Gastroesophageal sphincter (tissue), 4 donors: ENCODE measurements around the gene CAMSAP1. TPM values are rescaled to one million over a fixed set of nuclear protein-coding genes. Genes with fewer than 3 reads are reported as not detected.

Experiments used
- ATAC-seq: fragments of 150-250 bp; one replicate; pipeline ENCODE4 v1.9.1; 2016; ENCODE audit warnings: mild to moderate bottlenecking, moderate library complexity
- H3K27ac ChIP-seq, 4 donors: fragments of 200-600 bp; sonication (generic) in 3 of 4; 1 replicate in 3 of 4; 2 replicates in 1 of 4; pipeline ENCODE4 v1.5.1; 2016 to 2019
- H3K27me3 ChIP-seq: fragments of 200-600 bp; sonication (generic); one replicate; pipeline ENCODE4 v1.5.1; 2019
- H3K36me3 ChIP-seq, 2 donors: fragments of 200-600 bp; sonication (generic); one replicate each; pipeline ENCODE4 v1.5.1; 2019; ENCODE audit warnings: control low read depth in 1 of 2
- H3K4me1 ChIP-seq, 3 donors: fragments of 200-600 bp; sonication (generic); 1 replicate in 2 of 3; 2 replicates in 1 of 3; pipeline ENCODE4 v1.5.1; 2016 to 2019; ENCODE audit warnings: control low read depth in 2 of 3
- H3K4me3 ChIP-seq, 2 donors: fragments of 200-600 bp; sonication (generic); one replicate each; pipeline ENCODE4 v1.5.1; 2019; ENCODE audit warnings: mild to moderate bottlenecking in 1 of 2, moderate library complexity in 1 of 2
- H3K9me3 ChIP-seq, 3 donors: fragments of 200-600 bp; sonication (generic); one replicate each; pipeline ENCODE4 v1.5.1; 2017 to 2019; ENCODE audit warnings: control low read depth in 2 of 3
- EP300 ChIP-seq: sonication (generic); formaldehyde crosslinking; IDR thresholded peaks from one replicate; pipeline ENCODE4 v1.6.1; 2017; ENCODE audit warnings: antibody characterized with exemption, mild to moderate bottlenecking
- POLR2A ChIP-seq, 2 donors: fragments of 450-650 bp; IDR thresholded peaks; one replicate each; pipeline ENCODE4 v1.6.1; 2017; ENCODE audit warnings: antibody characterized with exemption in 2 of 2, mild to moderate bottlenecking in 2 of 2, moderate library complexity in 1 of 2
- POLR2AphosphoS5 ChIP-seq: sonication (generic); formaldehyde crosslinking; IDR thresholded peaks from one replicate; pipeline ENCODE4 v1.6.1; 2017; ENCODE audit warnings: antibody characterized with exemption
- WGBS, 2 donors: methylation state at CpG; one replicate each; pipeline ENCODE4 v1.1.5; 2018; ENCODE audit warnings: low coverage in 1 of 2; 5-methylcytosine and 5-hydroxymethylcytosine counted together
- total RNA-seq, 4 donors: library from RNA; depleted of rRNA; stranded (reverse); fragments of >200 nt; gene quantifications; one replicate each; pipeline ENCODE4 v1.1.0, GENCODE V29; 2016
- TF ChIP-seq, protein P1 (sequence below), 4 experiments: fragments of 200-600 bp in 2 of 4; fragments of 450-650 bp in 2 of 4; sonication (generic) in 1 of 4; IDR thresholded peaks; one replicate each; pipeline ENCODE4 v1.5.1; 2017 to 2019; ENCODE audit warnings: antibody characterized with exemption in 4 of 4, mild to moderate bottlenecking in 2 of 4, moderate library complexity in 2 of 4

Gene CAMSAP1
- total RNA-seq, 4 donors from 2014 or later, result 27.5 to 49.2 (median 28.2) TPM

DNA sequence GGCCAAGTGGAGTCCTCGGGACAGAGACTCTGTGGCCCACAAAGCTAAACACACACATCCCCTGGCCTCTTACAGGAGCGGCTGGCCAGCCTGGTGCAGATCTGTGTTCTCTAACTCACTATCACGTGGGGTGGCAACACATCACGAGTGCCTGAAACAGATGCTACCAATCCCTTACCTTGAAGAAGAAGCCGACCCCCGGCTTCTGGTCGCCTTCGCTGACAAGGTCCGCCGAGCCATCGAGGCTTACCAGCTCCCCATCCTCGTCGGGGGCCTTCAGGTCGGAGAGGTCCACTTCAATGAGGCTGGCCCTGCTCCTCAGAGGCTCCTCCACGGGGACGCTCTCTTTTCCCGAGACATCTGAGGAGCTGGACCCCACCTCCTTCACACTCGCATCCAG, 86.7 kb downstream of the CAMSAP1 start:
- no peak overlapping the region for H3K4me3 ChIP-seq
- no peaks in the 10 kb centered on the region for H3K27me3 ChIP-seq
- no peak for ATAC-seq
- no peaks in the 10 kb centered on the region for H3K9me3 ChIP-seq
- no peak overlapping the region for H3K27ac ChIP-seq
- 98 to 100% methylated on average over 1 to 7 of the region's 18 CpGs for WGBS, 2 donors
- H3K36me3 ChIP-seq, result peaks cover 0 to 96% of the 10 kb centered on the region in 2 donors
- TF ChIP-seq, protein P1, sequence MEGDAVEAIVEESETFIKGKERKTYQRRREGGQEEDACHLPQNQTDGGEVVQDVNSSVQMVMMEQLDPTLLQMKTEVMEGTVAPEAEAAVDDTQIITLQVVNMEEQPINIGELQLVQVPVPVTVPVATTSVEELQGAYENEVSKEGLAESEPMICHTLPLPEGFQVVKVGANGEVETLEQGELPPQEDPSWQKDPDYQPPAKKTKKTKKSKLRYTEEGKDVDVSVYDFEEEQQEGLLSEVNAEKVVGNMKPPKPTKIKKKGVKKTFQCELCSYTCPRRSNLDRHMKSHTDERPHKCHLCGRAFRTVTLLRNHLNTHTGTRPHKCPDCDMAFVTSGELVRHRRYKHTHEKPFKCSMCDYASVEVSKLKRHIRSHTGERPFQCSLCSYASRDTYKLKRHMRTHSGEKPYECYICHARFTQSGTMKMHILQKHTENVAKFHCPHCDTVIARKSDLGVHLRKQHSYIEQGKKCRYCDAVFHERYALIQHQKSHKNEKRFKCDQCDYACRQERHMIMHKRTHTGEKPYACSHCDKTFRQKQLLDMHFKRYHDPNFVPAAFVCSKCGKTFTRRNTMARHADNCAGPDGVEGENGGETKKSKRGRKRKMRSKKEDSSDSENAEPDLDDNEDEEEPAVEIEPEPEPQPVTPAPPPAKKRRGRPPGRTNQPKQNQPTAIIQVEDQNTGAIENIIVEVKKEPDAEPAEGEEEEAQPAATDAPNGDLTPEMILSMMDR (IDR thresholded peaks at IDR 0.05), result no peak
- TF ChIP-seq POLR2AphosphoS5, result no peak
- no peak for TF ChIP-seq EP300
- TF ChIP-seq POLR2A (IDR thresholded peaks at IDR 0.05), result no peak
- no peaks in the 10 kb centered on the region for H3K4me1 ChIP-seq

DNA sequence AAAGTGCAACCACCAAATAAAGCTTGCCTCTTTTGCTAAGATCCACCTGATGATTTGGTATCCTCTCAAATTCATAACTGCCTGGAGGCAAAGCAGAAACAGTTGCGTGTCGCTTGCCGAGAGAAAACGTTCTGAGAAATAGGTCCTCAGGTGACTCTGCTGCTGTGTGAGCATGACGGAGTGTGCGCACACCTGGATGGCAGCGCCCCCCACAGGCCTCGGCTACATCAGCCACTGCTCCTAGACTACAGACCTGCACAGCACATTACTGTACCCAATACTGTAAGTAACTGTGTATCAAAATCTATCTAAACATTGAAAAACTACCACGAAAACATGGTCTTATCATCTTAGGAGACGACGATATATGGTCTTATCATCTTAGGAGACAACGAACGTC, 87.4 kb downstream of the CAMSAP1 start:
- no peak overlapping the region for H3K4me3 ChIP-seq
- peaks cover 0 to 99% of the 10 kb centered on the region in 2 donors for H3K36me3 ChIP-seq
- no peak for ATAC-seq

DNA sequence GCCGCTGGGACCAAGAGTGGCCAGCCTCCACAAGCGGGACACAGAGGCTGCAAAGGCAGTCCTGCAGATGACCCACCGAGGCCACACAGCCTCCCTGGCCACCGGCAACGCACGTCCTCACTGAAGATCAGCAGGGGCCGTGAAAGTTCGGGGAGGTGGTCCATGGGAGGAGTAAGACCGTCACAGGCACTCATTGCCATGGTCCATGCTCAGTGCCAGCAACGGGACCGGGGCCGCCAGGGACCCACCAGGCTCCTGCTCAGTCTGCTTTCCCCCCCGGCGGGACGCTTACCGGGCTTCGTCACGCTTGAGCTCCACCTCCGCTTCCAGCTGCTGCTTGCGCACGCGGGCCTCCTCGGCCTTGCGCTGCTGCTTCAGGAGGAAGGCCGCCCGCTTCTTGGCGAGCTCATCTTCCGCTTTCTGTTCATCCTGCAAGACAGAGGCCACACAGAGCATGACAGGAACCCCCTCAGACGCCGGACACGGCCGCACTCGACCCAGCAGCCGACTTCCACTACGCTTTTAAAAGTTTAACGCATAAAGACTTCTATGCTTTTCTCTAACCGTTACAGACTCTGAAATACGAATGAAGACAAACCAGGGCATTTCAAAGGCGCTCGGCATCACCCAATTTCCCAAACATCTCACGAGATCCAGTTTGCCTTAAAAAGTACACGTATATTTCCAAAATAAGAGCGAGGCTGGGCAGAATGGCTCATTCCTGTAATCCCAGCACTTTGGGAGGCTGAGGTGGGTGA, 88.4 kb downstream of the CAMSAP1 start:
- ATAC-seq, result no peak
- 93 to 94% methylated on average over 10 to 15 of the region's 43 CpGs for WGBS, 2 donors
- Histone ChIP-seq H3K27ac (no peak overlapping the region), H3K36me3 (peaks cover 0 to 100% of the 10 kb centered on the region in 2 donors), H3K4me3 (no peak overlapping the region), H3K27me3 (no peaks in the 10 kb centered on the region), H3K9me3 (no peaks in the 10 kb centered on the region), H3K4me1 (no peaks in the 10 kb centered on the region)
- TF ChIP-seq EP300 (no peak), POLR2AphosphoS5 (no peak), POLR2A (IDR thresholded peaks at IDR 0.05) (no peak)
- TF ChIP-seq, protein P1 (IDR thresholded peaks at IDR 0.05), result no peak

More for the DNA sequence above, 87.4 kb downstream of the CAMSAP1 start:
- Histone ChIP-seq H3K27me3 (no peaks in the 10 kb centered on the region), H3K27ac (no peak overlapping the region), H3K9me3 (no peaks in the 10 kb centered on the region), H3K4me1 (no peaks in the 10 kb centered on the region)
- WGBS, 2 donors, result 85 to 96% methylated on average over 9 to 11 of the region's 13 CpGs
- TF ChIP-seq EP300 (no peak), POLR2AphosphoS5 (no peak), POLR2A (IDR thresholded peaks at IDR 0.05) (no peak)
- TF ChIP-seq, protein P1 (IDR thresholded peaks at IDR 0.05), result no peak

DNA sequence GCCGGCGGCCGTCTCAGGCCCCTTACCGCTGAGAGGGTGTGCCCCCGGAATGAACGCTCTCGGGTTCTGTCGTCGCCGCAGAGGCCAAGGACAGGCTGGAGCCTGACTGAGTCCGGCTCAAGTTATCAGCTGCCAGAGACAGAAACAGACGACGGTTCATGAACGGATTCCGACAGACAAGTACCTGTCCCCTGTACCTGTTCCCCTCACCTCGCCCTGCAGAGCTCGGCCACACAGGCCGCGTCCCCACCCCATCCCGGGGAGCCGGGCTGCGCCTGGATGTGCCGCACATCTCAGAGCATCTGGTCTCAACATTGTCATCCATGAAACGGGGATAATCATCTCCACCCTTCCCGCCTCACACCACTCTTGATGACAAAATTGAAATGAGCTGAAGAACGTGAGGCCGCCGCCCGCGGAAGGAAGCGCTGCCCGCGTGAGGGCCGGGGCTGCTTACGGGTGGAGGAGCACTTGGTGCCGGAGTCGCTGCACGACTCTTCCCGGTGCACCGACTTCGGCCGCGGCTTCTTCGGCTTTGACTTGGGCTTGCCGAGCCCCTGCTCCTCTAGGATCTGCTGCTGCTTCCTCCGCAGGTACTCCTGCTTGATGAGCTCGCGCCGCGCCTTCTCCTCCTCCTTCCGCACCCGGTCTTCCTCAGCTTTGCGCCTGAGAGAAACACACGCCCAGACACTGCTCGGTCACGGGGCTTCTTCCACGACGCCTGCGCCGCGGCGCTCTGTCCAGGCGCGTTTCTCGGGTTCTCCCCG, 89.2 kb downstream of the CAMSAP1 start:
- Histone ChIP-seq H3K27me3 (no peaks in the 10 kb centered on the region), H3K9me3 (no peaks in the 10 kb centered on the region), H3K4me1 (no peaks in the 10 kb centered on the region), H3K27ac (no peak overlapping the region), H3K36me3 (peaks cover 0 to 100% of the 10 kb centered on the region in 2 donors), H3K4me3 (no peak overlapping the region)
- 92 to 93% methylated on average over 8 to 40 of the region's 66 CpGs for WGBS, 2 donors
- no peak for ATAC-seq
- TF ChIP-seq POLR2AphosphoS5 (no peak), EP300 (no peak), POLR2A (IDR thresholded peaks at IDR 0.05) (no peak)
- TF ChIP-seq, protein P1 (IDR thresholded peaks at IDR 0.05), result no peak

DNA sequence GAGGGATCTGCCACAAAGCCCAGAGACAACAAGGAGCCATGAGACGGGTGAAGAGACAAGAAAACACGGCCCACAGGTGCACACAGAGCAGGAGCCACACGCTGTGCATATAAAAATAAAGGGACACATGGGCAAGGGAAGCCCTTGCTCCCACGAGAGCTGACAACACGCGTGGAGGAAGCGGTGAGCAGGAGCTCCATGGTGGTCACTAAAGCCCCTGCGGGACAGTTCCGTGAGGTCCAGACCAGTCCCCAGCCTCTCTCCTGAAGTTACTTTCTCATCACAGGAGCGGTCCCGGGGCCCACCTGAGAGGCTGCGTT, 90.7 kb downstream of the CAMSAP1 start:
- 87 to 92% methylated on average over 9 to 11 of the region's 12 CpGs for WGBS, 2 donors
- TF ChIP-seq EP300, result no peak
- no peak for TF ChIP-seq POLR2AphosphoS5
- no peak for TF ChIP-seq POLR2A (IDR thresholded peaks at IDR 0.05)
- TF ChIP-seq, protein P1 (IDR thresholded peaks at IDR 0.05), result no peak
- no peak overlapping the region for H3K27ac ChIP-seq
- no peak for ATAC-seq
- H3K9me3 ChIP-seq, result no peaks in the 10 kb centered on the region
- no peaks in the 10 kb centered on the region for H3K4me1 ChIP-seq
- H3K4me3 ChIP-seq, result no peak overlapping the region
- peaks cover 0 to 100% of the 10 kb centered on the region in 2 donors for H3K36me3 ChIP-seq
- H3K27me3 ChIP-seq, result no peaks in the 10 kb centered on the region
